ENCODE data around the gene MYO18B.

MYO18B gene

GRCh38 chr22:25961699-25962098 is 219.7 kb downstream of the MYO18B start:
- H3K4me2 ChIP-seq = peak overlapping the region; percentile 67
- H3K27ac ChIP-seq = peak overlapping the region; percentile 8
- peaks cover 71% of the 10 kb centered on the region for H3K4me1 ChIP-seq
- H4K20me1 ChIP-seq = no peaks in the 10 kb centered on the region
- no peak for TF ChIP-seq Cebpa-rat (IDR thresholded peaks at IDR 0.05)
- H3K36me3 ChIP-seq = no peaks in the 10 kb centered on the region
- H3K9me3 ChIP-seq = peaks cover 26% of the 10 kb centered on the region
- no peak overlapping the region; the same call in 1 of the 2 replicates for H3K9ac ChIP-seq
- H3K27me3 ChIP-seq = no peaks in the 10 kb centered on the region
- H3K4me3 ChIP-seq = no peak overlapping the region

- no peak for TF ChIP-seq Cebpa-rat (IDR thresholded peaks at IDR 0.05)
- Histone ChIP-seq H3K9ac (no peak overlapping the region), H4K20me1 (no peaks in the 10 kb centered on the region), H3K4me1 (peaks cover 71% of the 10 kb centered on the region), H3K4me2 (no peak overlapping the region), H3K27me3 (no peaks in the 10 kb centered on the region), H3K9me3 (peaks cover 26% of the 10 kb centered on the region), H3K4me3 (no peak overlapping the region), H3K36me3 (no peaks in the 10 kb centered on the region), H3K27ac (no peak overlapping the region)
Measured at GRCh38 chr22:25962711-25963110, 220.7 kb downstream of the MYO18B start.

- peaks cover 30% of the 10 kb centered on the region for H3K9me3 ChIP-seq
- H3K4me2 ChIP-seq = peak overlapping the region; percentile 79
- no peak overlapping the region for H3K9ac ChIP-seq
- H3K27me3 ChIP-seq = no peaks in the 10 kb centered on the region
- H4K20me1 ChIP-seq = no peaks in the 10 kb centered on the region
- no peak overlapping the region for H3K27ac ChIP-seq
- H3K36me3 ChIP-seq = no peaks in the 10 kb centered on the region
- no peak overlapping the region for H3K4me3 ChIP-seq
- TF ChIP-seq Cebpa-rat (IDR thresholded peaks at IDR 0.05) = no peak
- peaks cover 75% of the 10 kb centered on the region for H3K4me1 ChIP-seq
Measured at GRCh38 chr22:25964961-25965730, 223.2 kb downstream of the MYO18B start.

- peak overlapping the region; percentile 56 for H3K9ac ChIP-seq
- no peak for TF ChIP-seq Cebpa-rat (IDR thresholded peaks at IDR 0.05)
- H3K4me3 ChIP-seq = peak overlapping the region; percentile 20; the same call in 1 of the 2 replicates
- no peaks in the 10 kb centered on the region for H3K36me3 ChIP-seq
- H4K20me1 ChIP-seq = no peaks in the 10 kb centered on the region
- peak overlapping the region; percentile 79 for H3K4me2 ChIP-seq
- H3K4me1 ChIP-seq = peaks cover 75% of the 10 kb centered on the region
- H3K27ac ChIP-seq = peak overlapping the region; percentile 66
- H3K9me3 ChIP-seq = peaks cover 30% of the 10 kb centered on the region
- H3K27me3 ChIP-seq = no peaks in the 10 kb centered on the region
Measured at GRCh38 chr22:25966448-25966913, 224.5 kb downstream of the MYO18B start.

GRCh38 chr22:25969286-25969685 is 227.3 kb downstream of the MYO18B start:
- Histone ChIP-seq H4K20me1 (no peaks in the 10 kb centered on the region), H3K4me3 (0 out of 2 replicates have a peak overlapping the region, but pooled peaks have one; percentile 3), H3K9ac (no peak overlapping the region), H3K27me3 (no peaks in the 10 kb centered on the region), H3K4me1 (peaks cover 90% of the 10 kb centered on the region), H3K36me3 (no peaks in the 10 kb centered on the region), H3K9me3 (peaks cover 9% of the 10 kb centered on the region; the same call in 1 of the 2 replicates), H3K4me2 (peak overlapping the region; percentile 79), H3K27ac (peak overlapping the region; percentile 78; the same call in 1 of the 2 replicates)
- no peak for TF ChIP-seq Cebpa-rat (IDR thresholded peaks at IDR 0.05)

- no peaks in the 10 kb centered on the region for H3K36me3 ChIP-seq
- no peaks in the 10 kb centered on the region for H4K20me1 ChIP-seq
- H3K4me2 ChIP-seq = peak overlapping the region; percentile 79
- peak overlapping the region; percentile 78 for H3K27ac ChIP-seq
- no peaks in the 10 kb centered on the region for H3K27me3 ChIP-seq
- H3K9ac ChIP-seq = peak overlapping the region; percentile 51; the same call in 1 of the 2 replicates
- H3K4me1 ChIP-seq = peaks cover 90% of the 10 kb centered on the region
- H3K4me3 ChIP-seq = peak overlapping the region; percentile 49
- 0 out of 2 replicates have a peak, but pooled peaks cover 4% of the 10 kb centered on the region for H3K9me3 ChIP-seq
- no peak for TF ChIP-seq Cebpa-rat (IDR thresholded peaks at IDR 0.05)
Measured at GRCh38 chr22:25969901-25970300, 227.9 kb downstream of the MYO18B start.

GRCh38 chr22:25970374-25970911 is 228.5 kb downstream of the MYO18B start:
- Histone ChIP-seq H3K4me3 (peak overlapping the region; percentile 49), H3K9me3 (0 out of 2 replicates have a peak, but pooled peaks cover 4% of the 10 kb centered on the region), H3K4me2 (peak overlapping the region; percentile 79), H3K27ac (peak overlapping the region; percentile 78), H3K36me3 (no peaks in the 10 kb centered on the region), H3K9ac (peak overlapping the region; percentile 51; the same call in 1 of the 2 replicates), H3K4me1 (peaks cover 87% of the 10 kb centered on the region), H4K20me1 (no peaks in the 10 kb centered on the region), H3K27me3 (no peaks in the 10 kb centered on the region)
- TF ChIP-seq Cebpa-rat (IDR thresholded peaks at IDR 0.05) = no peak

- peaks cover 79% of the 10 kb centered on the region for H3K4me1 ChIP-seq
- no peaks in the 10 kb centered on the region for H3K27me3 ChIP-seq
- peak overlapping the region; percentile 49 for H3K4me3 ChIP-seq
- TF ChIP-seq Cebpa-rat (IDR thresholded peaks at IDR 0.05) = no peak
- H3K9me3 ChIP-seq = 0 out of 2 replicates have a peak, but pooled peaks cover 4% of the 10 kb centered on the region
- H3K4me2 ChIP-seq = peak overlapping the region; percentile 79
- H3K27ac ChIP-seq = peak overlapping the region; percentile 78
- no peaks in the 10 kb centered on the region for H4K20me1 ChIP-seq
- H3K9ac ChIP-seq = peak overlapping the region; percentile 51; the same call in 1 of the 2 replicates
- H3K36me3 ChIP-seq = no peaks in the 10 kb centered on the region
Measured at GRCh38 chr22:25970999-25971811, 229.2 kb downstream of the MYO18B start.

- Histone ChIP-seq H3K27ac (peak overlapping the region; percentile 58), H3K9ac (no peak overlapping the region), H3K4me3 (no peak overlapping the region), H4K20me1 (no peaks in the 10 kb centered on the region), H3K4me2 (peak overlapping the region; percentile 79), H3K27me3 (no peaks in the 10 kb centered on the region), H3K36me3 (no peaks in the 10 kb centered on the region), H3K9me3 (0 out of 2 replicates have a peak, but pooled peaks cover 4% of the 10 kb centered on the region), H3K4me1 (peaks cover 67% of the 10 kb centered on the region)
- no peak for TF ChIP-seq Cebpa-rat (IDR thresholded peaks at IDR 0.05)
Measured at GRCh38 chr22:25972397-25972796, 230.4 kb downstream of the MYO18B start.
